Measurements from ENCODE around the gene EP400.

DNA sequence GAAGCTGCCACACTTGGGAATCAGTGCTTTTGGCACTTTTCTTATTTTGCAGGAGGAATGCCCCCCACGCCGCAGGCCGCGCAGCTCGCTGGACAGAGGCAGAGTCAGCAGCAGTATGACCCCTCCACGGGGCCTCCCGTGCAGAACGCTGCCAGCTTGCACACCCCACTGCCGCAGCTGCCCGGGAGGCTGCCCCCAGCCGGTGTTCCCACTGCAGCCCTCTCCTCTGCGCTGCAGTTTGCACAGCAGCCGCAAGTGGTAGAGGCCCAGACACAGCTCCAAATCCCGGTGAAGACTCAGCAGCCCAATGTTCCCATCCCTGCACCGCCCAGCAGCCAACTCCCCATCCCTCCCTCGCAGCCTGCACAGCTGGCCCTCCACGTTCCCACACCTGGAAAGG is 32.3 kb downstream of the EP400 start:
- TF ChIP-seq, protein P1, sequence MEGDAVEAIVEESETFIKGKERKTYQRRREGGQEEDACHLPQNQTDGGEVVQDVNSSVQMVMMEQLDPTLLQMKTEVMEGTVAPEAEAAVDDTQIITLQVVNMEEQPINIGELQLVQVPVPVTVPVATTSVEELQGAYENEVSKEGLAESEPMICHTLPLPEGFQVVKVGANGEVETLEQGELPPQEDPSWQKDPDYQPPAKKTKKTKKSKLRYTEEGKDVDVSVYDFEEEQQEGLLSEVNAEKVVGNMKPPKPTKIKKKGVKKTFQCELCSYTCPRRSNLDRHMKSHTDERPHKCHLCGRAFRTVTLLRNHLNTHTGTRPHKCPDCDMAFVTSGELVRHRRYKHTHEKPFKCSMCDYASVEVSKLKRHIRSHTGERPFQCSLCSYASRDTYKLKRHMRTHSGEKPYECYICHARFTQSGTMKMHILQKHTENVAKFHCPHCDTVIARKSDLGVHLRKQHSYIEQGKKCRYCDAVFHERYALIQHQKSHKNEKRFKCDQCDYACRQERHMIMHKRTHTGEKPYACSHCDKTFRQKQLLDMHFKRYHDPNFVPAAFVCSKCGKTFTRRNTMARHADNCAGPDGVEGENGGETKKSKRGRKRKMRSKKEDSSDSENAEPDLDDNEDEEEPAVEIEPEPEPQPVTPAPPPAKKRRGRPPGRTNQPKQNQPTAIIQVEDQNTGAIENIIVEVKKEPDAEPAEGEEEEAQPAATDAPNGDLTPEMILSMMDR (IDR thresholded peaks at IDR 0.05): no peak
- TF ChIP-seq ZFX (IDR thresholded peaks at IDR 0.05; ENCODE audit: borderline replicate concordance): no peak
